ENCODE measurements around the gene ASB6.
A peak's percentile ranks its signal among the peaks of the same experiment; 100 is the strongest.

The ASB6 gene

GRCh38 chr9:129614932-129615331, 27.0 kb downstream of the ASB6 start:
- no peaks in the 10 kb centered on the region for H3K9me3 ChIP-seq (ENCODE audit: control extremely low read depth in 1 of 5, control insufficient read depth in 4 of 5, insufficient read depth in 2 of 5, low read depth in 1 of 5, low read length in 4 of 5)
- DNase-seq = no peak
- no peak overlapping the region for H3K4me3 ChIP-seq (ENCODE audit: control insufficient read depth in 1 of 7, extremely low read depth in 1 of 7, insufficient read depth in 4 of 7, low read depth in 2 of 7, low read length in 6 of 7)
- no peak overlapping the region for H3K27ac ChIP-seq (ENCODE audit: insufficient read depth in 1 of 2, low read depth in 1 of 2, low read length in 2 of 2, poor library complexity in 1 of 2, severe bottlenecking in 2 of 2)
- no peaks in the 10 kb centered on the region for H3K27me3 ChIP-seq (replicated peaks in 2 of 5; ENCODE audit: control insufficient read depth in 4 of 5, insufficient read depth in 5 of 5, low read length in 4 of 5)
- peaks cover 0 to 20% (median 18%) of the 10 kb centered on the region in 4 experiments for H3K4me1 ChIP-seq (ENCODE audit: control extremely low read depth in 1 of 4, control insufficient read depth in 4 of 4, insufficient read depth in 4 of 4, low read length in 3 of 4)
- WGBS (ENCODE audit: insufficient coverage) = 93% methylated on average over 10 of the region's 10 CpGs
- ChIA-PET CTCF (interaction anchor here (1.4 to 4.9 kb wide), 3 partner anchors 9 to 484 kb away, joined by 4 to 76 read pairs (median 7); partner anchors contain the start of genes C9orf50 and NTMT1), POLR2A (no interaction called here)
- no peaks in the 10 kb centered on the region for H3K36me3 ChIP-seq (ENCODE audit: control insufficient read depth in 4 of 4, insufficient read depth in 4 of 4, low read length in 3 of 4)

- Histone ChIP-seq H3K4me1 (ENCODE audit: control extremely low read depth in 1 of 4, control insufficient read depth in 4 of 4, insufficient read depth in 4 of 4, low read length in 3 of 4) (peaks cover 0 to 27% (median 24%) of the 10 kb centered on the region in 4 experiments), H3K27me3 (replicated peaks in 2 of 5; ENCODE audit: control insufficient read depth in 4 of 5, insufficient read depth in 5 of 5, low read length in 4 of 5) (no peaks in the 10 kb centered on the region), H3K36me3 (ENCODE audit: control insufficient read depth in 4 of 4, insufficient read depth in 4 of 4, low read length in 3 of 4) (no peaks in the 10 kb centered on the region), H3K9me3 (ENCODE audit: control extremely low read depth in 1 of 5, control insufficient read depth in 4 of 5, insufficient read depth in 2 of 5, low read depth in 1 of 5, low read length in 4 of 5) (no peaks in the 10 kb centered on the region), H3K4me3 (ENCODE audit: control insufficient read depth in 1 of 7, extremely low read depth in 1 of 7, insufficient read depth in 4 of 7, low read depth in 2 of 7, low read length in 6 of 7) (no peak overlapping the region), H3K27ac (ENCODE audit: insufficient read depth in 1 of 2, low read depth in 1 of 2, low read length in 2 of 2, poor library complexity in 1 of 2, severe bottlenecking in 2 of 2) (no peak overlapping the region)
- ChIA-PET POLR2A (no interaction called here), CTCF (interaction anchor here (0.8 to 4.9 kb wide), 7 partner anchors 10 to 483 kb away, joined by 3 to 76 read pairs (median 7); partner anchors contain the start of genes C9orf50 and NTMT1)
- DNase-seq = no peak
- 74% methylated on average over 18 of the region's 19 CpGs for WGBS (ENCODE audit: insufficient coverage)
Observed at GRCh38 chr9:129613520-129614175, 28.3 kb downstream of the ASB6 start.

- ChIA-PET CTCF (interaction anchor here (0.8 to 4.9 kb wide), 7 partner anchors 11 to 482 kb away, joined by 3 to 76 read pairs (median 7); partner anchors contain the start of genes C9orf50 and NTMT1), POLR2A (no interaction called here)
- Histone ChIP-seq H3K4me1 (ENCODE audit: control extremely low read depth in 1 of 4, control insufficient read depth in 4 of 4, insufficient read depth in 4 of 4, low read length in 3 of 4) (peaks cover 0 to 34% (median 30%) of the 10 kb centered on the region in 4 experiments), H3K9me3 (ENCODE audit: control extremely low read depth in 1 of 5, control insufficient read depth in 4 of 5, insufficient read depth in 2 of 5, low read depth in 1 of 5, low read length in 4 of 5) (no peaks in the 10 kb centered on the region), H3K36me3 (ENCODE audit: control insufficient read depth in 4 of 4, insufficient read depth in 4 of 4, low read length in 3 of 4) (no peaks in the 10 kb centered on the region), H3K4me3 (ENCODE audit: control insufficient read depth in 1 of 7, extremely low read depth in 1 of 7, insufficient read depth in 4 of 7, low read depth in 2 of 7, low read length in 6 of 7) (no peak overlapping the region), H3K27me3 (replicated peaks in 2 of 5; ENCODE audit: control insufficient read depth in 4 of 5, insufficient read depth in 5 of 5, low read length in 4 of 5) (no peaks in the 10 kb centered on the region), H3K27ac (ENCODE audit: insufficient read depth in 1 of 2, low read depth in 1 of 2, low read length in 2 of 2, poor library complexity in 1 of 2, severe bottlenecking in 2 of 2) (no peak overlapping the region)
- WGBS (ENCODE audit: insufficient coverage) = 94% methylated on average over 11 of the region's 15 CpGs
- no peak for DNase-seq
Observed at GRCh38 chr9:129612815-129613519, 29.0 kb downstream of the ASB6 start.

GRCh38 chr9:129612123-129612522, 29.8 kb downstream of the ASB6 start:
- no peak overlapping the region for H3K27ac ChIP-seq (ENCODE audit: insufficient read depth in 1 of 2, low read depth in 1 of 2, low read length in 2 of 2, poor library complexity in 1 of 2, severe bottlenecking in 2 of 2)
- no peaks in the 10 kb centered on the region for H3K36me3 ChIP-seq (ENCODE audit: control insufficient read depth in 4 of 4, insufficient read depth in 4 of 4, low read length in 3 of 4)
- CTCF ChIA-PET = interaction anchor here (0.8 to 4.9 kb wide), 8 partner anchors 12 to 472 kb away, joined by 3 to 76 read pairs (median 6); partner anchors contain the start of genes C9orf50 and NTMT1
- H3K4me1 ChIP-seq (ENCODE audit: control extremely low read depth in 1 of 4, control insufficient read depth in 4 of 4, insufficient read depth in 4 of 4, low read length in 3 of 4) = peaks cover 0 to 42% (median 39%) of the 10 kb centered on the region in 4 experiments
- DNase-seq = no peak
- H3K4me3 ChIP-seq (ENCODE audit: control insufficient read depth in 1 of 7, extremely low read depth in 1 of 7, insufficient read depth in 4 of 7, low read depth in 2 of 7, low read length in 6 of 7) = no peak overlapping the region
- H3K27me3 ChIP-seq (replicated peaks in 2 of 5; ENCODE audit: control insufficient read depth in 4 of 5, insufficient read depth in 5 of 5, low read length in 4 of 5) = no peaks in the 10 kb centered on the region
- WGBS (ENCODE audit: insufficient coverage) = 96% methylated on average over 7 of the region's 7 CpGs
- POLR2A ChIA-PET = no interaction called here
- no peaks in the 10 kb centered on the region for H3K9me3 ChIP-seq (ENCODE audit: control extremely low read depth in 1 of 5, control insufficient read depth in 4 of 5, insufficient read depth in 2 of 5, low read depth in 1 of 5, low read length in 4 of 5)

- no peaks in the 10 kb centered on the region for H3K9me3 ChIP-seq (ENCODE audit: control extremely low read depth in 1 of 5, control insufficient read depth in 4 of 5, insufficient read depth in 2 of 5, low read depth in 1 of 5, low read length in 4 of 5)
- H3K27ac ChIP-seq (ENCODE audit: insufficient read depth in 1 of 2, low read depth in 1 of 2, low read length in 2 of 2, poor library complexity in 1 of 2, severe bottlenecking in 2 of 2) = no peak overlapping the region
- 40% methylated on average over 5 of the region's 12 CpGs for WGBS (ENCODE audit: insufficient coverage)
- H3K36me3 ChIP-seq (ENCODE audit: control insufficient read depth in 4 of 4, insufficient read depth in 4 of 4, low read length in 3 of 4) = no peaks in the 10 kb centered on the region
- H3K4me3 ChIP-seq (ENCODE audit: control insufficient read depth in 1 of 7, extremely low read depth in 1 of 7, insufficient read depth in 4 of 7, low read depth in 2 of 7, low read length in 6 of 7) = peak overlapping the region in 4 of 7 experiments; percentile 64 to 75 (median 70)
- DNase-seq = no peak
- peaks cover 0 to 50% (median 46%) of the 10 kb centered on the region in 4 experiments for H3K4me1 ChIP-seq (ENCODE audit: control extremely low read depth in 1 of 4, control insufficient read depth in 4 of 4, insufficient read depth in 4 of 4, low read length in 3 of 4)
- ChIA-PET POLR2A (interaction anchor here (0.6 to 1.3 kb wide), 3 partner anchors 13 to 472 kb away, joined by 4 read pairs; no protein-coding TSS in a partner anchor), CTCF (interaction anchor here (0.6 to 4.9 kb wide), 20 partner anchors 11 to 851 kb away, joined by 3 to 76 read pairs (median 3); partner anchors contain the start of genes C9orf50 and NTMT1)
- no peaks in the 10 kb centered on the region for H3K27me3 ChIP-seq (replicated peaks in 2 of 5; ENCODE audit: control insufficient read depth in 4 of 5, insufficient read depth in 5 of 5, low read length in 4 of 5)
Observed at GRCh38 chr9:129611307-129611800, 30.6 kb downstream of the ASB6 start.

GRCh38 chr9:129610473-129611306, 31.3 kb downstream of the ASB6 start:
- Histone ChIP-seq H3K9me3 (ENCODE audit: control extremely low read depth in 1 of 5, control insufficient read depth in 4 of 5, insufficient read depth in 2 of 5, low read depth in 1 of 5, low read length in 4 of 5) (no peaks in the 10 kb centered on the region), H3K36me3 (ENCODE audit: control insufficient read depth in 4 of 4, insufficient read depth in 4 of 4, low read length in 3 of 4) (no peaks in the 10 kb centered on the region), H3K27ac (ENCODE audit: insufficient read depth in 1 of 2, low read depth in 1 of 2, low read length in 2 of 2, poor library complexity in 1 of 2, severe bottlenecking in 2 of 2) (peak overlapping the region in 1 of 2 experiments; percentile 34), H3K27me3 (replicated peaks in 2 of 5; ENCODE audit: control insufficient read depth in 4 of 5, insufficient read depth in 5 of 5, low read length in 4 of 5) (no peaks in the 10 kb centered on the region), H3K4me1 (ENCODE audit: control extremely low read depth in 1 of 4, control insufficient read depth in 4 of 4, insufficient read depth in 4 of 4, low read length in 3 of 4) (peaks cover 0 to 54% (median 50%) of the 10 kb centered on the region in 4 experiments), H3K4me3 (ENCODE audit: control insufficient read depth in 1 of 7, extremely low read depth in 1 of 7, insufficient read depth in 4 of 7, low read depth in 2 of 7, low read length in 6 of 7) (peak overlapping the region; percentile 48 to 75 (median 66))
- DNase-seq = peak; percentile 60 to 76 (median 72)
- 0% methylated on average over 57 of the region's 66 CpGs for WGBS (ENCODE audit: insufficient coverage)
- POLR2A ChIA-PET = interaction anchor here (0.6 to 1.3 kb wide), 4 partner anchors 14 to 471 kb away, joined by 3 to 4 read pairs (median 4); no protein-coding TSS in a partner anchor
- CTCF ChIA-PET = interaction anchor here (0.9 to 4.9 kb wide), 18 partner anchors 10 to 850 kb away, joined by 3 to 76 read pairs (median 3); partner anchors contain the start of genes C9orf50 and NTMT1

All from common myeloid progenitor, CD34-positive (primary cell).